ENCODE results near the gene SMIM36. TPM values are rescaled to one million over a fixed set of nuclear protein-coding genes. Genes with fewer than 3 reads are reported as not detected.
"Not testable (repeated sequence)": the region's sequence is repeated elsewhere in the genome, so short reads cannot be mapped to it uniquely, and the experiment has no call there.

SMIM36 gene
- total RNA-seq = not detected

DNA sequence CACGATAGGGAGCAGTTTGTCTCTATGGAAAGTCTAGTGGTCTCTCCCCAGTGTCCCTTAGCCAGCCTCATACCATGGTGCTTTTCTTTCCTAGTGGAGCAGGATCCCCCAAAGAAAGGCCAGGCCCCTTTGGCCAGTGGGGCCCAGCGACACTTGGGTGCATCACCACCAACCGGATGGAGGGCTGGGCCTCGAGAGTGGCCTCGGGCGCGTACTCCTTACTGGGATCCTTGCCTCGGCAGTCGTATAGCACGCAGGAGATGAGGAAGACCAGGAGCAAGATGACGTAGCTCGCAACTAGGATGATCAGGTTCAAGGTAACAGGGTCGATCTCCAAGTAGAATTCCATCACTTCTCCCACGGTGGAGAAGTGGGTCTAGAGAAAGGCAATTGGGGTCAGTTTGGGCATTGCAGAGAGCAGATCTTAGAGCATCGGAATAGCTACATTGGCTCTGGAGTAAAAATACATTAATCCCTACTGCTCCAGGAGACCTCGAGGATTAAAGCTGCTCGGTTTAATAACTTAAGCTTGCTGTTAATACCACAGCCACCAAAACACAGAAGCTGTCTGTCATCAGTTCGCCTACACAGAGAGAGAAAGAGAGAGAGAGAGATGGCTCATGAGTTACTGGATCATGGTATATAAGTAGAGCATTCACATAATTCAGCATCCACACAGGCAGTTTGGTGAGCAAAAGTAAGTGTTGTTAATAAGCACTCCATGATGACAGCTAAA is at the start of gene SMIM36:
TSS of gene SMIM36 (minus strand) at position 467 of the 736 bp plus-strand sequence.
- DNase-seq = no peak

DNA sequence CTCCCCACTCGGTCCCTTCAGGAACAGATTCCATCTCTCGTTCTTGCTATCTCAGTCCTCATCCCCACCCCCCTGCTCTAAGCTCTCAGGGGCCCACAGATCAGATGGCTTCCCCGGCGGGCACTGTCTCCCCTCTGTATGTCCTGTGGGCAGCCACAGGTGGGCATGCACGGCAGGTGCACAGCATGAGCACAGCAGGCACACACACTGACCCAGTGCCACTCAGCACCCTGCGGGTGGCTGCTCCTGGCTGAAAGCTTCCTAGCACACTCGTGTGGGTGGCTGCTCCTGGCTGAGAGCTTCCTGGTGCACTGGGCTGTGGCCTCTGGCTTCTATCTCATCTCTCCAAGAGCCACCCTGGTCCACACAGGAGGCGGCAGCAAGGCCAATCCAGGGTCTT is 44.5 kb upstream of the SMIM36 start:
- no peak for DNase-seq

DNA sequence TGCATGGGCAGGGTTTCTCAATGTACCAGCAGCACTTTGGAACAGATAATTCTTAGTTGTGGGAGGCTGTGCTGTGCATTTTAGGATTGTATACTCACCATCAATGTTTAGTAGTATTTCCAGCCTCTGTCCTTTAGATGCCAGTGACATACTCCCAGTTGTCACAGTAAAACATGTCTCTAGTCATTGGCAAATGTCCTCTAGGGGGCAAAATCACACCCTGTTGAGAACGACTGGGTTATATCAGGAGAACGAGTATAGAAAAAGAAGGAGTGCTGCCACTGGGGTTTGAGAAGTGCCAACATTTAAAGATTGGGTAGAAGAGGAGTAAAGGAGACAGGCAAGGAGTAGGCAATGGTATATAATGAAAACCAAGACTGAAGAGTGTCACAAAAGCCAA is 37.9 kb upstream of the SMIM36 start:
- DNase-seq = no peak

DNA sequence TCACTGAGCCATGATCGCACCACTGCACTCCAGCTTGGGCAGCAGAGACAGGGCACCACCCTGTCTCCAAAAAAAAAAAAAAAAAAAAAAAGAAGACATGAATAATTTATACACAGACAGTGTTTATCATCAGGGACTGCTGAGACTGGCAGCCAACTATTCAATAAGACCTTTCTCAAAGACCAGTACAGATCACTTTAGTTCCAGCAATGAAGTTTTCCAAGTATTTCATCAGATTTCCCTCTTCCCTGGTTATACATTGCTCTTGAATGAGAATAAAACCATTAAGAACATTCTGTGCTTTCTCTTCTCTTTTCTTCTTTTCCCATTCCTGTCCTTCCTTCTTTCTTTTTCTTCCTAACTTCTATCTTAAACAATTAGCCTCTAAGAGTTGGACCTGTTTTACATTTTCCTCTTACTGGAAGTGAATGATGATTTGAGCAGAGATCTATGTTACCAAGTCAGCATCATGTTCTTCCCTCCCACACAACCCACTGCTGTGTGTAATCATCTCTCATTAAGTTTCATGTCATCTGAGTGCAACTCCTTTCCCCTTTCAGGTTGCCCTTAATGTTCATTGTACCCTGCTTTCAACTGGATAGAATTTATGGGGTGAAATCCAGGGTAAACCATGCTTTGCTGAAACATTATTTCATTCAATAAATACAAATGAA is 35.9 kb upstream of the SMIM36 start:
- DNase-seq = no peak

DNA sequence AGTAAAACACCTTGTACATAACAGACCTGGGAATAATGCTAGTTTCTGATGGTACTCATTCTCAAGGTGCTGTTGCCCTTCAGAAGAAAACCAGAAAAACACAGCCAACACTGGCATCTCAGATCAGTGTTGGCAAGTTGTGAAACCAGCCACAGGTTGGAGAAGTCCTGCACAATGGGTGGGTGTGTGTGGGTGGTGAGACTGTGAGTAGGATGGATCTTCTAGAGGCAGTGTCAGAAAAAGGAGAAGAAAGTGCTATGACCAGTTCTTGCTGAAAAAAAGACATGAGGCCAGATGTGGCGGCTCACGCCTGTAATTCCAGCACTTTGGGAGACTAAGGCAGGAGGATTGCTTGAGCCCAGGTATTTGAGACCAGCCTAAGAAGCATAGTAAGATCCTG is 35.2 kb upstream of the SMIM36 start:
- no peak for DNase-seq

DNA sequence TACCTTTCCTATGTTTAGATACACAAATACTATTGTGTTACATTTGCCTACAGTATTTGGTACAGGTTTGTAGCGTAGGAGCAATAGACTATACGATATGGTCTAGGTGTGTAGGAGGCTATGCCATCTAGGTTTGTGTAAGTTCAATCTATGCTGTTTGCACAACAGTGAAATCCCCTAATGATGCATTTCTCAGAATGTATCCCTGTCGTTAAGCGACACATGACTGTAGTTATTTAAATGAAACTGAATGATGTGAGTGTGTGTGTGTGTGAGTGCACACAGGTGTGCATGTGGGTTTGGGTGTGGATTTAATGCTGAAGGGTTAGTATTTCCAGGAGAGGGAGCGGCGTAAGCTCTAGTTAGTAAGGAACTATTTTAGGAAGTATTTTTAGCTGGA is 34.6 kb upstream of the SMIM36 start:
- no peak for DNase-seq

DNA sequence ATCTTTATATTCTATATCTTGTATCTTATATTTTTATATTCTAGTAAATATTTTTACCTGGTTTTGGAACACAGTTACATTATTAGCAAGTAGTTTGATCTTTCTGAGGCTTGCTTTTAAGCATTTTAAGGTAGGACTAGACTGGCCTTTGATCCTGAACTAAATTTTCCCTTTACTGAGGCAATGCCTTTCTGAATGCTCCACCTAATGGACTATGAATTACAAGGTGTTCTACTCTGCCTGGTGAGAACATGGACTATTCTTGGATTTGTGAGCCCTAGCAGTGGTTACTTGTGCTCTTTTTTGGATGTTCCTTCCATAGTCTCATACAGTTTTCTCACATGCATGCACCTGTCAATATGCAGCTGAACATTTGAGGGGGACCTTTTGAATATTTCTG is 32.5 kb upstream of the SMIM36 start:
- DNase-seq = no peak

DNA sequence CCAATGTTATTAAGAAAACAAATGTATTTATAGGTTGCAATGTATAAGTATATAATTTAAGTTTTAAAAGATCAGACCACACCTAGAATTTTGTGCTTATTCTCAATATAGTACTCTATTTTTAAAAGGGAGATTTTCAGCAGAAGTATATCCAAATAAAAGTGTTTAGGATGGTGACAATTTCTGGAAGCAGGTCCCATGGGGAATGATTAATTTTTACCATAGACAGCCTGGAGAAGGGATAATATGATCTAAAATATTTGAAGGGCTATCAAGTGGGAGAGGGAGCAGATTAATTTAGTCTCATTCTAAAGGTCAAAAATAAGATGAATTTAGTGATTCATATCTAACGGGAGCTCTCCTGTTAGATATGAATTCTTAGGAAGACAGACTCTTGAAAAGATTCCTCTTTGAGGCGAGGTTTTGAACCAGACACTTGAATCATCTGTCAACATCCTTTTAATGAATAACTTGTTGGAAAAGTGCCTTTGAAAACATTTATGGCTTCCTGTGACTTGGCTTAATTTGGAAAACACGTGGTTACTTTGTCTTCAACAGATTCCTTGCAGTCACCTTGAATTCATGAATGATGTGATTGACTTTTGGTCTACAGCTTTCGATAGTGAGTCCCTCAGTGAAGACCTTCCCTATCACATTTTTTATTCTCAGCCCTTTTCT is 29.3 kb upstream of the SMIM36 start:
- no peak for DNase-seq

DNA sequence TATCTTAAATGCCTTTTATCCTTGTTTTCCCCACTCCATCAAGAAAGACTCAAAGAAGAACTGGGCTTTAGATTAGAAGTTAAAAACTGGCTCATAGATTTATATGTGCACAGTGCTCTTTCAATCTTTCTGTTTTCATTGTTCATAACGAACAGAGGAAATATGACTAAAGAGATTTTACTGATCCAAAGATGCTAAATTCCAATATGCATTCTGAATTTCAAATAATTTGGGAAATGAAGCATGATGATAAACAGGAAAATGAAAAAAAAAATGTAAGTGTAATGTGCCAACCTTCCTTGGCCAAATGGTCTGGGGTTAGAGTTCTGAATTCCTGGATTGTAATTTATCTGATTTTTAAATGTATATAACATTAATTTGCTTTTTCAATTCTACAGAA is 25.0 kb upstream of the SMIM36 start:
- no peak for DNase-seq

DNA sequence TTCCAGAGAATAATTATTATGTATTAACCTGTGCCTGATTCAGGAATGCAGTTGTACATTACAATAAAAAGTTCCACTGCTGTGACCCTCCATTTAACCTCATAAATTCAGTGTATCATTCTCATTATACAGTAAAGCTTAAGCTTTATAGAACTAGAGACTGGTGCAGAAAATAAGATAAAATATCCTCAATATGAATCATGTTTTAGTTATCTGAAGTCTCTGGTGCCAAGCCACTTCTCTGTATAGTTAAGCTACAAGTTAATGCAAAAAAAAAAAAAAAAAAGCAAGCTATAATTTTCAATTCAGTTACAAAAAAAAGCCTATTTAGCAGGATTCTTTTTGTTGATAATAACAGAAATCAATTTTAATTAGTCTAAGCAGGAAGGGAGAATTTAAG is 22.4 kb upstream of the SMIM36 start:
- DNase-seq = no peak

DNA sequence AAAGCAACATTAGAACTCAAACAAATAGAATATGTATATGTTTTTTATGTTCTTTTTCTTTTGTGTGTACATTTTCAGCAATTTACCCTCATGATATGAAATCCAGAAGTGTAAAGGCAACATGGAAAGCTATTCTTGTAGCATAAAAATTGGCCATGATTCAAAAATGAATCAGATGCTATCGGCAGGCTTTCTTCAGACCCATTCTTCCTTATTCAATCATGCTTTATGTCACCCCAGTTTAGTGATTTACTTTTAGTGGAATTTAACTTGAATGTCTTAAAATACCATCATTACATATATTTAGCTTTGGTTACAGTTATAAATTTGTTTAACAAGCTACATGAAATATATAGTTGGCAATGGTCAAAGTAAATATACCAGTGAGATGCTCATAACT is 21.4 kb upstream of the SMIM36 start:
- DNase-seq = no peak

DNA sequence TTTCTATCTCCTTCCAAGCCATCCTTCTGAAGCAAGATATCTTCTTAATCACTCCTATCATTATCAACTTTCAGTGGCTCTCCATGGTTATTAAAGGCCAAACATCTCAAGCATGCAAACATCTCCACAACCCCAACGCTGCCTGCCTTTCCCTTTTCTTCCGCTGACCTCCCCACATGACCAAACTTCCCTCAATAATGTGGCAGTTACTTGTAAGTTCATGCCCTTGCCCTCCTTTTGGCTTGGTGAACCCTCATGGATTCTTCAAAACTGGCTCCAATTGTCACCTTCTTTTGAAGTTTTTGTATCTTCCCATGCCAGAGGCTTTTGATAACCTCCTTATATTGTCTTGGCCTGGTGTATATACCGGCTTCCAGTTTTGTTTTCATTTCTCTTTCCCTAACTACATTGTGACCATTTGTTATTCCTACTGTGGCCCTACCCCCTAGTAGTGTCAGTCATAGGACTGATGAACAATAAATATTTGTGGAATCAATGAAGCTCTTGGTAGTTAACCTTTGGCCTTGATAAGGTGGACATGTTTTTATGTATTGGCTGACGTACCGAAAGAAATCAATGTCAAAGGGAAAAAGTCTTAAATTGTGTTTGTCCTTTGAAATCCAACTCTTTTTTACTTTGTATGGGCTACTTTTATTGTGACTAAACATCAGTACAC is 19.9 kb upstream of the SMIM36 start:
- no peak for DNase-seq

DNA sequence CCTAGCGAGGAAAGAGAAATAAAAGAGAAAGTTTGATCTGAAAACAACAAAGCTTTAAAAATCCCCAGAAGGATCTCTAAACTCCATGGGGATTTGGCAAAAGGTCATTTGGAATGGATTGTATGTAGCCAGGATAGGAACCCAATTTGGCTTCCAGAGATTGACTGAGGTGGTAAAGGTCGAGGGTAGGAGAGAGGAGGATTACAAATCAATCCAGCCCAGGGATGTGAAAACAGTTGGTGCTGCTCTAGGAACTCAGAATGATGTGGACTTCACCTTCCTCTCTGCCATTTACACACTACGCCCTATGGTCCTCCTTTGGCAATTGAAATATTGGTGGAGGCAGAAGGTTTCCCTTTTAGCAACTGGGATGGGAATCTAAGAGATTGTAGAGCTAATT is 18.8 kb upstream of the SMIM36 start:
- no peak for DNase-seq

DNA sequence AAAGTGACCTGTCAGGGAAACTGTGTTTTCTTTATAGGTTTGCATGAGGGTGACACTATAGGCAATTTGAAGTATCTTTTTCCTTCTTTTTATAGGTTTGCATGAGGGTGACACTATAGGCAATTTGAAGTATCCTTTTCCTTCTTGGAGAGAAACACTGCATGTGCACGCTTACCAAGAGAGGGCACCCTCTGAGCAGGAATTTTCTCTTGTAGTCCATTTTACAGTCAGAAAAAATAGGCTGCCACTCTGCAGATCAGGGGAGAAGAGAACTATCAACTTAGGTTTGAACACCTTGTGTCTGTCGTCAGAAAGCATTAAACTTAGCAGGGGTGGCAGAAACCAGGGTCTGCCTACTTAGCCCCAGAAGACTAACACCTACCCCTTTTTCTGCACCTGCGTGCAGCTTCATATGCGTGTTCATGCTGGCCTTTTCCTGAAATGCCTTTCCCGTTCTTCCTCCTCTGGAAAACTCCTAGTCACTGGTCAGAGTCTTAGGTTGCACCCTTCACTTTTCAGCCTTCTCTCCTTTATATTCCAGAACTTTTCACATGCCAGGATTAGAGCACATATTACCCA is 16.4 kb upstream of the SMIM36 start:
- DNase-seq = peak; percentile 12

DNA sequence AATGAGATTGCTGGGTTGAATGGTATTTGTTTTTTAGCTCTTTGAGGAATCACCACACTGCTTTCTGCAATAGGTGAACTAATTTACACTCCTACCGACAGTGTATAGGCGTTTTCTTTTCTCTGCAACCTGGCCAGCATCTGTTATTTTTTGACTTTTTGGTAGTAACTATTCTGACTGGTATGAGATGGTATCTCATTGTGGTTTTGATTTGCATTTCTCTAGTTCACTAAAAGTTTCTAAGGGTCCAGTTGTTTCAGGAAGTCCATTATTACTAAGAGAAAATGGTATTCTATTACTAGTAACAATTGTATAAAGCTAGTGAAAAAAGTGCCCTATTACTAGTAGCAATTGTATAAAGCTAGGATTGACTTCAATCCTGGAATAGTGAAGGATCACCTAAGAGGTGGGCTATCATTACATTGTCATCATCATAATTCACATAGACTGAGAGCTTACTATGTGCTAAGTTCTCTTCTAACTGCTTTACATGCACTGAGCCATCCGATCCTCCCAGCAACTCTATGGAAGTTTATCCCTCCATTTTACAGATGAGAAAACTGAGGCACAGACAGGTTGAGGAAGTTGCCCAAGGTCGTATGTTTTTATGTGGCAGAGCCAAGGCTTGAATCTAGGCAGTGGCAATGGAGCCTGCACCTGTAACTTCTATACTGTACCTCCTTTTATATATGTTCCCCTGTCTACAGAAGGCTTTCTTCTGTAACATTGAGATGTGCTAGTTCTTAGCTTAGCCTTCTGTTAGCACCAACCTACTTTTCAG is 13.4 kb upstream of the SMIM36 start:
- no peak for DNase-seq

DNA sequence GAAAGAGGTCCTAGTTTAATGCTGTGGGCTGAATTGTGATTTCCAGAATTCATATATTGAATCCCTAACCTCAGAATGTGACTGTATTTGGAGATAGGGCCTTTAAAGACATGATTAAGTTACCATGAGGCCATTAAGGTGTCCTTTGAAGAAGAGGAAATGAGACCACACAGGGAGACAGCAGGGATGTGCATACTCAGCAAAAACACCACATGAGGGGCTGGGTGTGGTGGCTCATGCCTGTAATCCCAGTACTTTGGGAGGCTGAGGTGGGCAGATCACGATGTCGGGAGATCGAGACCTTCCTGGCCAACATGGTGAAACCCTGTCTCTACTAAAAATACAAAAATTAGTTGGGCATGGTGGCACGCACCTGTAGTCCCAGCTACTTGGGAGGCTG is 11.8 kb upstream of the SMIM36 start:
- DNase-seq = not testable (repeated sequence)

DNA sequence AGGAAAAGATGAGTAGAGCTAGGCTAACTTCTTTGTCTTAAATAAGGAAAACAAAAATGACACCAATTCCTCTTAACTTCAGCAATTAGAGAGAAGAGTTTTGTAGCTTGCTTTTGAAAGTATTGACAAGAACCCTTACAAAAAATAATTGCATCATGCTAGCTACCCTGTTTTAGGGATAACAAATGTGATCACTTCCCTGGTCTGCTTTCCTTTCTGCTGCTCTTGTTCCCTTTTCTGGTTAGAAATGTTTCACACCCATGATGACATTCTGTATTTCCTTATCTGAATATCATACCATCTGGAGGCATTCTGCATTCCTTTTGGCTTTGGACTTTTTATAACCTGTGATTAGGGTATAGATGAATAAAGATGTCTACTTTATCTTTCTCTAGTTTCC is 9.9 kb upstream of the SMIM36 start:
- no peak for DNase-seq

DNA sequence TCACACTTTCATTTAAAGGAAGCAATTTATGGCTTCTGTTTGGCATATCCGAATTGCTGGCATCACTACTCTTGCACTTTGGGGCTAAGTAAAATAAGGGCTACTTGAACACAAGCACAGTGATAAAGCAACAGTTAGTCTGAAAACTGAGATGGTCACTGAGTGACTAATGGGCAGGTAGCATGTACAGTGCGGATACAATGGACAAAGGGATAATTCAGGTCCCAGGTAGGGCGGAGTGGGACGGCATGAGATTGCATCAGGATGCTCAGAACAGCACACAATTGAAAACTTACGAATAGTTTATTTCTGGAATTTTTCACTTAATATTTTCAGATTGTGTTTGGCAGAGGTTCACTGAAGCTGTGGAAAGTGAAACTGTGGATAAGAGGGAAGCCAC is 9.2 kb upstream of the SMIM36 start:
- no peak for DNase-seq

DNA sequence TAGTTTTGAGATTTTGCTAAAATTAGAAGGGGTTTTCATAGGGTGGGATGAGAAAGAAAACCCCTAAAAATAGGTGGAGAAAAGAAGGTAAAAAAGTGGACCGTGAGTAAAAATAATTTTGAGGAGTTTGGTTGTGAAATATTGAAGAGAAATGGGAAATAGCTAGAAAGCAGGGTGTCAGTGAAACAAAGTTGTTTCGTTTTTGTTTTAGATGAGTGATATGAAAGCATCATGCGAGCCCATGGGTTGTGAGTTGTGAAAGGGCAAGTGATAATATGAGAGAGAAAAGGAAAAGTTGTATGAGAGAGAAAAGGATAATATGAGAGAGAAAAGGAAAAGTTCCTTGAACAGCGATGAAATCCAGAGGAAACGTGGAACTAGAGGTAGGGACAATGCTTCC is 7.3 kb upstream of the SMIM36 start:
- DNase-seq = no peak

DNA sequence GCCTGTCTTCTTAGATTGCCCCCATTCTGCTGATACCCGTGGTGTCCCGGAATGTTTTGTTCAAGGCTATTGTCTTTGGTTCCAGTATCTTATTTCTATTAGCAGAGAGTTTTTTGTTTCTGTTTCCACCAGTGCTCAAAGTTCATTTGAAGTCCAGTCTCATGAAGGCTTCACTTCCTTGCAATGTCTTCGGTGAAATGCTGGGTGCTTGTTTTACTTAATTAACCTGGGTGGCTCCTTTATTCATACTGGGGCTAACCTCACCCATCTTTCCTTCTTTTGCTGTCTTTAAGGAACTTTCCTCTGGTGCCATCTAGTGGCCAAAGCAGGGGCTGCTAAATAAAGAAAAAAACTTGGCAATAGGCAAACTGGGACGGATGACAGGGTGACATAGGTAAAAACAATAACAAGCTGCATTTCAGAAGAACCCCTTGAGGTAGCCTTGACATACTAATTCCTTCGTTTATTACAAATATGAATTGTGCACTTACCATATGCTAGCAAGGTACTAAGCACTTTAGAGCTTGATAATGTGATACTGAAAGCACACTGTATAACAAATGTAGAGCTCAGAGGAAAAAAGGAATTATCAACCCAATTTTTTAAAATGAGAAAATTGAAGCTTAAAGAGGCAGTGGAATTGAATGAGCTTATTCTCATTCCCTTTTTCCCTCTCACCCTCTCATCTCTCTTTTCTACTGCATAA is 2.8 kb upstream of the SMIM36 start:
- peak; percentile 61 for DNase-seq

DNA sequence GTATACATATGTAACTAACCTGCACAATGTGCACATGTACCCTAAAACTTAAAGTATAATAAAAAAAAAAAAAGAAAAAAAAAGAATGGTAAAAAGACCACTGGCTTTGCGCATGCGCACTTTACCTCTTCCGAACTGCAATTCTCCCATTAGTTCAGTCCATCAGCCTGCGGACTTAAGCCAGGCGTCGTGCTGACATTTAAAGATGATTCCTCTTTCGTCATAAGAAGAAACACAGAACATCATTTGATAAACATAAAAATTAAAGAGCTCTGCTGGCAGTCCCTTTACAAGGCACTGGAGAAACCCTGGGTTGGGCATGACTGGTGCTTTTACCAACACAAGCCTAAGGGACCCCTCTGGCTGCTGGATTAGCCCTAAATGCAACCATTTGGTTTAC is 3.6 kb downstream of the SMIM36 start:
- DNase-seq = not testable (repeated sequence)
